ENCODE data around the gene DAPP1. TPM values are rescaled to one million over a fixed set of nuclear protein-coding genes. Genes with fewer than 3 reads are reported as not detected.

Gene DAPP1
- total RNA-seq, 6 donors from 2014 or later: 5.6 to 14.5 (median 10.6) TPM

GRCh38 chr4:99876946-99877345 is 60.3 kb downstream of the DAPP1 start:
- no peaks in the 10 kb centered on the region for H3K27me3 ChIP-seq
- no peaks in the 10 kb centered on the region for H3K9me3 ChIP-seq
- peaks cover 18 to 42% (median 37%) of the 10 kb centered on the region in 4 donors for H3K36me3 ChIP-seq
- TF ChIP-seq CTCF (IDR thresholded peaks at IDR 0.05): no peak
- TF ChIP-seq POLR2AphosphoS5 (IDR thresholded peaks at IDR 0.05): no peak
- no peak for TF ChIP-seq POLR2A (IDR thresholded peaks at IDR 0.05)
- TF ChIP-seq EP300 (IDR thresholded peaks at IDR 0.05): no peak
- H3K27ac ChIP-seq: no peak overlapping the region
- DNase-seq (no peak), ATAC-seq (ENCODE audit: low FRiP score in 2 of 2) (no peak)
- no peak overlapping the region for H3K4me3 ChIP-seq
- H3K4me1 ChIP-seq: no peaks in the 10 kb centered on the region
- 86 to 92% methylated on average over 3 of the region's 3 CpGs for WGBS, 2 donors

GRCh38 chr4:99878604-99879003 is 62.0 kb downstream of the DAPP1 start:
- DNase-seq (no peak), ATAC-seq (ENCODE audit: low FRiP score in 2 of 2) (no peak)
- no peak overlapping the region for H3K27ac ChIP-seq
- H3K4me1 ChIP-seq: no peaks in the 10 kb centered on the region
- no peaks in the 10 kb centered on the region for H3K27me3 ChIP-seq
- TF ChIP-seq EP300 (IDR thresholded peaks at IDR 0.05) (no peak), POLR2AphosphoS5 (IDR thresholded peaks at IDR 0.05) (no peak), POLR2A (IDR thresholded peaks at IDR 0.05) (no peak), CTCF (IDR thresholded peaks at IDR 0.05) (no peak)
- H3K9me3 ChIP-seq: no peaks in the 10 kb centered on the region
- no peak overlapping the region for H3K4me3 ChIP-seq
- peaks cover 19 to 59% (median 38%) of the 10 kb centered on the region in 4 donors for H3K36me3 ChIP-seq

GRCh38 chr4:99879458-99879857 is 62.8 kb downstream of the DAPP1 start:
- 82 to 85% methylated on average over 3 of the region's 3 CpGs for WGBS, 2 donors

GRCh38 chr4:99885063-99885664 is 68.5 kb downstream of the DAPP1 start:
- no peak for ATAC-seq (ENCODE audit: low FRiP score in 2 of 2)
- Histone ChIP-seq H3K9me3 (no peaks in the 10 kb centered on the region), H3K36me3 (peaks cover 17 to 71% (median 27%) of the 10 kb centered on the region in 4 donors), H3K27me3 (no peaks in the 10 kb centered on the region), H3K4me3 (no peak overlapping the region), H3K4me1 (peaks cover 0 to 10% (median 1%) of the 10 kb centered on the region in 4 donors), H3K27ac (no peak overlapping the region)
- 81 to 85% methylated on average over 2 of the region's 2 CpGs for WGBS, 2 donors
- TF ChIP-seq CTCF (IDR thresholded peaks at IDR 0.05): peak in 4 of 6 experiments; percentile 10 to 45 (median 34)
- TF ChIP-seq EP300 (IDR thresholded peaks at IDR 0.05): no peak
- DNase-seq: no peak

More at GRCh38 chr4:99879458-99879857, 62.8 kb downstream of the DAPP1 start:
- Histone ChIP-seq H3K27ac (no peak overlapping the region), H3K9me3 (no peaks in the 10 kb centered on the region), H3K36me3 (peaks cover 19 to 68% (median 38%) of the 10 kb centered on the region in 4 donors), H3K4me3 (no peak overlapping the region), H3K27me3 (no peaks in the 10 kb centered on the region), H3K4me1 (no peaks in the 10 kb centered on the region)
- DNase-seq (no peak), ATAC-seq (ENCODE audit: low FRiP score in 2 of 2) (no peak)
- TF ChIP-seq CTCF (IDR thresholded peaks at IDR 0.05) (no peak), EP300 (IDR thresholded peaks at IDR 0.05) (no peak), POLR2A (IDR thresholded peaks at IDR 0.05) (no peak), POLR2AphosphoS5 (IDR thresholded peaks at IDR 0.05) (no peak)

GRCh38 chr4:99885687-99886086 is 69.1 kb downstream of the DAPP1 start:
- Histone ChIP-seq H3K27me3 (no peaks in the 10 kb centered on the region), H3K27ac (no peak overlapping the region), H3K4me3 (no peak overlapping the region), H3K36me3 (peaks cover 12 to 69% (median 22%) of the 10 kb centered on the region in 4 donors), H3K4me1 (peaks cover 0 to 10% (median 1%) of the 10 kb centered on the region in 4 donors), H3K9me3 (no peaks in the 10 kb centered on the region)
- ATAC-seq (ENCODE audit: low FRiP score in 2 of 2): no peak
- no peak for TF ChIP-seq EP300 (IDR thresholded peaks at IDR 0.05)
- TF ChIP-seq POLR2AphosphoS5 (IDR thresholded peaks at IDR 0.05): no peak
- TF ChIP-seq CTCF (IDR thresholded peaks at IDR 0.05): no peak
- no peak for TF ChIP-seq POLR2A (IDR thresholded peaks at IDR 0.05)
- no peak for DNase-seq
